Gastrocnemius medialis (tissue), 4 donors: ENCODE data around the gene DEPDC1B. TPM values are rescaled to one million over a fixed set of nuclear protein-coding genes. Genes with fewer than 3 reads are reported as not detected.

Experiments used
- ATAC-seq, 2 donors: fragments of 150-250 bp; one replicate each; pipeline ENCODE4 v1.9.1; 2016
- DNase-seq, 2 donors: peaks; one replicate each; pipeline ENCODE4 v3.0.0-alpha.2; 2019
- H3K27ac ChIP-seq, 4 donors: fragments of 200-600 bp; sonication (generic); 1 replicate in 1 of 4; 2 replicates in 3 of 4; pipeline ENCODE4 v1.5.1; 2016 to 2018; ENCODE audit warnings: mild to moderate bottlenecking in 2 of 4, moderate library complexity in 1 of 4
- H3K27me3 ChIP-seq, 3 donors: fragments of 200-600 bp; sonication (generic) in 2 of 3; 1 replicate in 1 of 3; 2 replicates in 2 of 3; pipeline versions ENCODE4 v1.5.1 to v1.6.0; 2016 to 2019; ENCODE audit warnings: mild to moderate bottlenecking in 1 of 3, moderate library complexity in 1 of 3
- H3K36me3 ChIP-seq, 2 donors: fragments of 200-600 bp; sonication (generic) in 1 of 2; one replicate each; pipeline ENCODE4 v1.5.1; 2017 to 2018
- H3K4me1 ChIP-seq, 2 donors: fragments of 200-600 bp; sonication (generic) in 1 of 2; one replicate each; pipeline ENCODE4 v1.5.1; 2016 to 2017; ENCODE audit warnings: mild to moderate bottlenecking in 2 of 2
- H3K4me3 ChIP-seq, 4 donors: fragments of 200-600 bp; sonication (generic) in 3 of 4; 1 replicate in 1 of 4; 2 replicates in 3 of 4; pipeline ENCODE4 v1.5.1; 2016 to 2019; ENCODE audit warnings: mild to moderate bottlenecking in 2 of 4
- H3K9me3 ChIP-seq, 3 donors: fragments of 200-600 bp; sonication (generic) in 2 of 3; 1 replicate in 1 of 3; 2 replicates in 2 of 3; pipeline ENCODE4 v1.5.1; 2016 to 2019
- CTCF ChIP-seq, 5 experiments: fragments of 450-650 bp in 3 of 5; fragments of 200-600 bp in 2 of 5; sonication (generic) in 2 of 5; IDR thresholded peaks in 4 of 5; conservative IDR thresholded peaks in 1 of 5; 1 replicate in 4 of 5; 2 replicates in 1 of 5; pipeline ENCODE4 v1.5.1; 2016 to 2019; ENCODE audit warnings: antibody characterized with exemption in 5 of 5, mild to moderate bottlenecking in 3 of 5, moderate library complexity in 3 of 5
- POLR2A ChIP-seq, 2 donors: fragments of 450-650 bp; IDR thresholded peaks; one replicate each; pipeline ENCODE4 v1.6.1; 2017; ENCODE audit warnings: antibody characterized with exemption in 2 of 2, mild to moderate bottlenecking in 2 of 2, moderate library complexity in 2 of 2
- in situ Hi-C, 4 donors: fragments of 200-750 bp; cut with MboI; loops; one replicate each; pipeline versions ENCODE4 v1.15.0 to v1.8.0; 2017; ENCODE audit warnings: low sequenced_read_pairs in 4 of 4
- intact Hi-C: fragments of 100-400 bp; cut with DNase I; formaldehyde crosslinking; loops from one replicate; pipeline ENCODE4 v1.15.1; 2023; ENCODE audit warnings: low total_unique reads
- total RNA-seq, 4 donors: library from RNA; depleted of rRNA; stranded (reverse); fragments of >200 nt; gene quantifications; one replicate each; pipeline versions ENCODE4 v1.1.0 to v1.2.3, GENCODE V29; 2016

DEPDC1B gene
- total RNA-seq, 4 donors from 2014 or later = 0.42 TPM; not detected in 3

GRCh38 chr5:60551250-60551649 lies 148.7 kb downstream of the DEPDC1B start:
- Histone ChIP-seq H3K36me3 (no peaks in the 10 kb centered on the region), H3K4me3 (no peak overlapping the region), H3K27ac (no peak overlapping the region), H3K4me1 (no peaks in the 10 kb centered on the region), H3K9me3 (no peaks in the 10 kb centered on the region), H3K27me3 (no peaks in the 10 kb centered on the region)
- no peak for DNase-seq
- no peak for ATAC-seq
- TF ChIP-seq POLR2A (IDR thresholded peaks at IDR 0.05) (no peak), CTCF (IDR thresholded peaks at IDR 0.05 in 4 of 5, conservative IDR thresholded peaks at IDR 0.05 in 1 of 5) (no peak)
- in situ Hi-C loops (no loop called here), intact Hi-C loops (no loop called here)

- no peaks in the 10 kb centered on the region for H3K4me1 ChIP-seq
- in situ Hi-C loops = no loop called here
- DNase-seq (no peak), ATAC-seq (no peak)
- no peak overlapping the region for H3K27ac ChIP-seq
- H3K36me3 ChIP-seq = no peaks in the 10 kb centered on the region
- H3K4me3 ChIP-seq = no peak overlapping the region
- no peaks in the 10 kb centered on the region for H3K27me3 ChIP-seq
- H3K9me3 ChIP-seq = no peaks in the 10 kb centered on the region
- intact Hi-C loops = no loop called here
- TF ChIP-seq CTCF (IDR thresholded peaks at IDR 0.05 in 4 of 5, conservative IDR thresholded peaks at IDR 0.05 in 1 of 5) (no peak), POLR2A (IDR thresholded peaks at IDR 0.05) (no peak)
Measured at GRCh38 chr5:60550311-60550710, 149.7 kb downstream of the DEPDC1B start.

- Histone ChIP-seq H3K4me1 (no peaks in the 10 kb centered on the region), H3K27ac (no peak overlapping the region), H3K36me3 (no peaks in the 10 kb centered on the region), H3K9me3 (no peaks in the 10 kb centered on the region), H3K27me3 (no peaks in the 10 kb centered on the region), H3K4me3 (no peak overlapping the region)
- no peak for TF ChIP-seq CTCF (IDR thresholded peaks at IDR 0.05 in 4 of 5, conservative IDR thresholded peaks at IDR 0.05 in 1 of 5)
- no peak for DNase-seq
- in situ Hi-C loops (no loop called here), intact Hi-C loops (no loop called here)
- no peak for ATAC-seq
Measured at GRCh38 chr5:60549841-60550240, 150.1 kb downstream of the DEPDC1B start.

Other genes with a start within 250 kb of the DEPDC1B start
- 1 to 10 TPM in 1 of 4 donors, under 1 TPM in 3; 0.53 to 1.0 (median 0.83) TPM for gene ELOVL7, start 144.1 kb upstream of the DEPDC1B start, total RNA-seq
- 1 to 10 TPM; 4.8 to 7.3 (median 5.6) TPM for gene ERCC8, start 244.9 kb upstream of the DEPDC1B start, total RNA-seq
- gene NDUFAF2, start 245.0 kb upstream of the DEPDC1B start, total RNA-seq = 10 to 100 TPM; 25.8 to 54.3 (median 51.2) TPM